Stimulated activated naive CD4-positive, alpha-beta T cell treated with Interleukin-2 at 50 U/mL for 16 hours (primary cell): ENCODE results near the gene CLDN24.
"Not testable (repeated sequence)": the region's sequence is repeated elsewhere in the genome, so short reads cannot be mapped to it uniquely, and the experiment has no call there.

Source experiments
- DNase-seq: peaks from one replicate; lab custom pipeline; 2025; lab: John Stamatoyannopoulos, UW

The CLDN24 gene

DNA sequence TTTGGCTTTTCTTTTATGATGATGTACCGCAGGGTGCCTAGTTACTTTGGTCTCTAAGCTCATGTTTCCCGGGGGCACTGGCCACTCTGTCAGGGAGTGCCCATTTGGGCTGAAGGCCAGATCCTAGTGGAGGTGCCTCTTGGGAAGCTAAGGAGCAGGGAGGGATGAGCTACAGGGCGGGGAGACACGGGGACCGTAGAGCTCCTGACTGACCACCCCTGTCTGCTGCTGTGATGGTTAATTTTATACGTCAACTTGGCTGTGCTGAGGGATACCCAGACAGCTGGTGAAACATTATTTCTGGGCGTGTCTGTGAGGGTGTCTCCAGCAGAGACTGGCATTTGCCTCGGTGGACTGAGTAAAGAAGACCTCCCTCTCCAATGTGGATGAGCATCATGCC, 24.9 kb upstream of the CLDN24 start:
- no peak for DNase-seq

GRCh38 chr4:183345261-183345660, 23.0 kb upstream of the CLDN24 start:
- no peak for DNase-seq

DNA sequence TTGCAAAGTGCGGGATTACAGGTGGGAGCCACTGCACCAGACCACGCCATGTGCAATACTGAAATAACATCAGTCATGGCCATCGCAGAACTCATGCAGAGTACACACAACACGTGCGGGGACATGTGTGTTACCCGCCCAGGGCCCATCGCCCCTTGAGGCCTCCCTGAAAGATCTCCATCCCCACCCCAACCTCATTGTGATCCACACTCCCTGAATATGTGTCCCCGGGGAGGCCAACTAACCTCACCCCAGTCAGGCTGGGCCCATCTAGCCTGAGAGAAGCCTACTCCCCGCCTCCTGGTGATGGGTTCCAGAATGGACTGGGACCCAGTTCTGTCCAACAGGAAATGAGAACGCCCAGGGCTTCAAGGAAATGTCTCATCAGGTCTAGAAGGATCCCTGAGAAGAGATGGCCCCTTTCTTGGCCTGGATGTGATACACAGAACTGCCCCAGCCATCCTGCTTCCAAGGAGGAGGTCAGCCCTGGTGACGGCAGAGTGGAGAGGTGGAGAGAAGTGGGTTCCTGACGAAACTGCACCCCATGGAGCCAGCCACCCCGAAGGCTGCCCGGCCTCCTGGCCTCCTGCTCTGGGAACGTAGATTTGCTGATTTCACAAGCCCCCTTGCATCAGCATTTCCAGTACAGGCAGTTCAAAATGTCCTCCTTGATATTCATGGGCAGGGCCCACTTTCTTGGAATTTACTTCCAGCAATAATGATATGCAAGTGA, 22.5 kb upstream of the CLDN24 start:
- DNase-seq: no peak

GRCh38 chr4:183343730-183344129, 21.5 kb upstream of the CLDN24 start:
- DNase-seq: no peak

- DNase-seq: no peak
Observed at GRCh38 chr4:183342541-183343533, 20.6 kb upstream of the CLDN24 start.

- DNase-seq: no peak
Observed at GRCh38 chr4:183337833-183338232, 15.6 kb upstream of the CLDN24 start.

DNA sequence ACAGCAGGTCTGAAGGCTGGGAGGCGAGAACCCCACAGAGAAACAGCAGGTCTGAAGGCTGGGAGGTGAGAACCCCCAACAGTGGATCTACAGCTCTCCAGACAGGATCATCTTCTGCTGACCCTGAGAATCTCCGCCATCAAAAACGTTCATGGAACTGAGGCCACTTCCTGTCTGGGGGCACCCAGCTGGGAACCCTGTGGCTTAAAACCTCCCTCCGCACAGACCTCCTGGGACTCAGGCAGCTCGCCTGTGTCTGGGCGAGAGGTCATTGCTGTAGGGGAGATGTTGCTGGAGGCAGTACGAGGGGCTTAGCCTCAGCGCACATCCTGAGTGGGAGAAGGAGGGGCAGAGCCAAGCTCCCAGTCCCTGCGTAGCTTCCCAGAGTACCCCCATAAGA, 15.1 kb upstream of the CLDN24 start:
- no peak for DNase-seq

DNA sequence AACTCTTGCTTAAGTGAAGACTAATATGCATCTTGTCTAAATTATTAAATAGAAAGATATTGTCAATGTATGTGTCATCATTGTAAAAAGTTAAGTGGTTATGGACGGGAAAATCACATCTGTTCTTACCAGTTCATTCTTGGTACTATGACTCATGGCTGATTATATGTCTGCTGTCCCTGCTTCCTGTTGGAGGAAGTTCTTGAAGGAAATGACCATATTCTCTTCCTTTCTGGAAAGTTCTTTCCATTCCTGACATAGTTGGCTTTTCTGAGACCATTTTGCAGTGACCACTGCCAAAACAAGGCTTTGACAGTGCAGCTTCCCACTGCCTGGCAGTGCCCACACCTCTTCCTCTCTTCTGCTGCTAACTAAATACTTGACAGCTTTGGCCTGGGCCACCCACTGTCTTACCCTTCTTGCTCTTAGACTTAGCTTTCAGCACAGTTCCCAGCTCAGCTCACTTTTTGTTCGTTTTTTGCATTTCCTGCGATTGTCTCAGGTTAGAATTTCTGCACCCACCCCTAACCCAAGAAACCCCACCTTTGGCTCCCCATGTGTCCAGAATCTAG, 13.2 kb upstream of the CLDN24 start:
- DNase-seq: no peak

- no peak for DNase-seq
Observed at GRCh38 chr4:183333983-183334382, 11.8 kb upstream of the CLDN24 start.

DNA sequence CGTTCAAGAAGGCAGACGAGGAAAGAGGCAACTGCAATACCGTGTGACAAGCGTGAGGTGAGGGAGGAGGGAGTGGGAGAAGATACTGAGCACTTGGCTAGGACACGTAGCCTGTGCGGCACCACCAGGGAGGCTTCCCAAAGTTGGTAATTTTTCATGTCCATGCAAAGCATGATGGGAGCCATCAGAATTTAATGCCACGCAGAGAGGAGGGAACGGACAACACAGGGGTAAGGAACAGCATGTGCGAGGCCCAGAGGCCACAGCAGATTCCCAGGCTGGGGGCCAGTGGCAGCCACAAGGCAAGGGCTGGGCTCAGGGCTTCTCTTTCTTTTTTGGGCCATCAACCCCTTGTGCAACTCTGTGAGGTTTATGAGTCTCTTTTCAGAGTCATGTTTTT, 11.0 kb upstream of the CLDN24 start:
- no peak for DNase-seq

DNA sequence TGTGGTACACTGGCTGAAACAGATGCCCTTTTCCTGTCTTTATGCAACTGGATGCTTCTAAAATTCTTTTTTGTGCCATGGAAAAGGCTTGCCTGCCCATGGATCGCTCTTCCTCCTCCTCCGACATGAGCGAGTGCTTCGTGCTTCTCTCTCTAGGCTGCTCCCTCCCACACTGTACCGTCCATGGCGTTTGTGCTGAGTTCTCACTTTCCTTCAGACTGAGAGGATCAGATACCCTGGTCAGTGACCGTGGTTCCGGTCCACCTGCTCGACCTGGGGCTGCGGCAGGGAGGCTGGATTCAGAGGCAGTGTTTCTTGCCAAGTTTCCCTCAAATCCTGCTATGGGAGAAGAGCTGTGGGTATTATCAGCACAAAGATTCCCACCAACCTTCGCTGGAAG, 10.2 kb upstream of the CLDN24 start:
- DNase-seq: no peak

DNA sequence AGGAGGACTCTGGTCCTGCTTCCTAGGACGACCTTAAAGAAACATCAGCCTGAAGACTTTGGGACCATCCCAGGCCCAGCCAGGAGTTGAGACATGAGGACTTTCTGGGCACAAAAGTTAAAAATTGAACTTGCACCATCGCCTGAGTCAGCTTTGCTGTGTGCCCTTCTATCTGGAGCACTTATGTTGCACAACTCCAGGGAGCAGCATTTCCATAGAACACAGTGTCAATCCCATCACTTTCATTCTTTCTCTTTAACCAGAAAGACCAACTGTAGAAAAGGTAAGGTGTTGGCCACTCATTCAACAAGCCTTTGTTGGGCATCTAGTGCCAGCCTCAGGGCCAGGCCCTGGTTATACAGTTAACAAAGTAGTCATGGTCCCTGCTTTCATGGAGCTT, 8.6 kb upstream of the CLDN24 start:
- no peak for DNase-seq

GRCh38 chr4:183329954-183330742, 7.9 kb upstream of the CLDN24 start:
- DNase-seq: no peak

DNA sequence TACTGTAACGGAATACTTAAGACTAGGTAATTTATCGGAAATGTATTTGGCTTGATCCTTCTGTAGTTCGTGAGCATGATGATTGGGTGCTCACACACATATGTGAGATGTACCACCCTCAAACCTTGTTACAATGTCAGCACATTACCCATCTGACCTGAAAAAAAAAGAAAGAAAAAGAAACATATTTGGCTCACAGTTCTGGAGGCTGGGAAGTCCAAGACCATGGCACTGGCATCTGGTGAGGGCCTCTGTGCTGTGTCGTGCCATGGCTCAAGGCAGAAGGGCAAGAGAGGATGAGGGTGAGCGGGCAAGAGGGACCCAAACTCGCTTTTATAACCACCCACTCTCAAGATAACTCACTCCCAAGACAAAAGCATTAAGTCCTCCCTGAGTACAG, 7.0 kb upstream of the CLDN24 start:
- DNase-seq: no peak

DNA sequence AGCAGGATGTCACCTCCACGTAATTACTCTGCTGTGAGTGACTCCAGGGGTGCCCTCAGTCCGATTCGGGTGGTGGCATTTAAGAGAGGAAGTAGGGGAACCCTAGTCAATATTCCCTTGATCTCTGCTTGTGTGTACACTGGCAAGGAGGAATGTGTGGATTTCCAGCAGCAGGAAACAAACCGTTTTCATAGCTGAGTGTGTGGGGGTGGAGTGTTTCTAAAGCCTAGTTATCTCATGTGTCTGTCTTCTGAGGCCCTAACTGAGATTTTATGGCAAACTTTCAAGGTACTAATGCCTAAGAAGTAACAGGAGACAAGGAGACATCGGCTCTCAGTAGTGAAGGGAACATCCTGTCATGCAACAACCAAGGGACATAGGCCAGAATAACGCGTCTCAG, 6.6 kb upstream of the CLDN24 start:
- DNase-seq: no peak

DNA sequence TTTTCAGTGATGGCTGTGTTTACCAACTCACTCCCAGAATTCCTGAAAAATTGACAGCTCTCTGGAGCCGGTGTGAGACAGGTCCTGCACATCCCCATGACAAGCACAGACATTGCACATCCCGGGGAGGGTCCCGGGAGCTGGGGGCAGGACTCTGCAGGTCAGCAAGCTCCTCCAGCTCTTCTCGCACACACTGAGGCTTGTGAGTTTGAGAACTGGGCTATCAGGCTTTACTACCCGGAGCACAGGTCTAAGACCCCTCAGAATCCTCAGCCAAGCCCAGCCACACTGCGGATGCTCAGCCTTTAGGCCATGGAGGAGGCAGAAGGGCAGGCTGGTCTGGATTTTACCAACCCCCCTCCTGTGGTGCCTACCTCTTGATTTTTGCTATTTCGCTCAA, 5.6 kb upstream of the CLDN24 start:
- no peak for DNase-seq

DNA sequence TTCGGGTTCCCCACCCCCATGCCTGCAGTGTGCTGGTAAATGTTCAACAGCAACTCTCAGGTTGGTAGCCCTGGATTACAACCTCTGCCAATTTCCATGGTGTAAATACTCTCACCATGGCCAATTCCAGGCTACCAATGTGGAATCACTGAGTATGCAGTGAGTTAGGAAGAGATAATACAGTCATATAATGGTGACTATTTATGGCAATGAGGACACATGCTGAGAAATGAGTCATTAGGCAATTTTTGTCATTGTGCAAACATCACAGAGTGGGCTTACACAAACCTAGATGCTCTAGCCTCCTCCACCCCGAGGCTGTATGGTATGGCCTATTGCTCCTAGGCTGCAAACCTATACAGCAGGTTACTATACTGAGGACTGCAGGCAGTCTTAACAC, 4.6 kb upstream of the CLDN24 start:
- DNase-seq: no peak

GRCh38 chr4:183326387-183326786, 4.2 kb upstream of the CLDN24 start:
- DNase-seq: not testable (repeated sequence)

DNA sequence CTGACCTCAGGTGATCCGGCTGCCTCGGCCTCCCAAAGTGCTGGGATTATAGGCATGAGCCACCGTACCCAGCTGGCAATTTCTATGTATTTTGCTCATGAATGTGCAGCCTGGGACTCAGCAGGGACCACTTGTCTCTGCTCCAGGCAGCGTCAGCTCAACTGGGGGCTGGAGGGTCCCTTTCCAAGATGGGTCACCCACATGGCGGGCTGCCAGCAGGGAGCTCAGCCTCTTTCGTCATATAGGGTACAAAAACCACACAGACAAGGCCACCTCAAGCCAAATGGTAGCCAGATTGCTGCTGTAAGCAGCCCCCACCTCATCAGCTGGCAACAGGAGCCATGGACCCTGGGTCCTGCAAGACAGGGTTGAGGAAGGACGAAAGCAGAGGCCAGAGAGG, 2.4 kb upstream of the CLDN24 start:
- DNase-seq: no peak

- DNase-seq: not testable (repeated sequence)
Observed at GRCh38 chr4:183324056-183324455, 1.8 kb upstream of the CLDN24 start.

DNA sequence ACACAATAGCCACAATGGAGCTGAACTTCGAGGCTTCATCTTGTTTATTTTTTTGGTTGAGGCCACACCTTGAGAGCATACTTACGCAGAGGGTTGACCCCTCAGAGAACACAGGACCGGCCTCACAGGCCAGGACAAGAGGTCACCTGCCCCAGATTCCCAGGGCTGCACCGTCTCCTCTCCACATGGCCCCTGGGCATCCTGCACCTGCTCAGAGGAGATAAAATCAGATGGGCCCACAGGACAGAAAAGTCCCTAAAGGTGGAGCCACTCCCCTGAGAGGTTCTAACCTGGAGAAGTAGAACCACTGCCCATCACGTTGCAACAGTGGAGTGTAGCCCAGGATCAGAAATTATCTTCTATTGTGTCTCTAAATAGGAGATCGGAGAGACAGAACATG, 1.1 kb upstream of the CLDN24 start:
- DNase-seq: no peak

GRCh38 chr4:183321516-183321915, 710 bp downstream of the CLDN24 start:
- DNase-seq: no peak
